GM12891 (cell line): Measurements from ENCODE around the gene CXXC5.

Experiments
- DNase-seq: peaks from one replicate; pipeline ENCODE4 v3.0.0; 2011; ENCODE audit warnings: low spot score; ENCODE audit not compliant: insufficient read length
- FAIRE-seq: peaks from 2 replicates; lab custom pipeline; 2011; peaks lifted over from hg19 to GRCh38; lab: Jason Lieb, UNC
- PAX5 ChIP-seq: IDR thresholded peaks from 2 replicates; pipeline ENCODE4 v1.6.1; 2011; ENCODE audit warnings: low read length, moderate library complexity, mild to moderate bottlenecking; ENCODE audit not compliant: insufficient read depth, severe bottlenecking
- POLR2A ChIP-seq: IDR thresholded peaks from 2 replicates; pipeline ENCODE4 v1.6.1; 2011; ENCODE audit warnings: low read depth, low read length, control low read depth
- POLR2AphosphoS5 ChIP-seq: IDR thresholded peaks from 2 replicates; pipeline ENCODE4 v1.6.1; 2011; ENCODE audit warnings: low read depth, low read length, control low read depth
- POU2F2 ChIP-seq: IDR thresholded peaks from 2 replicates; pipeline ENCODE4 v1.6.1; 2011; ENCODE audit warnings: low read depth, mild to moderate bottlenecking, control low read depth, low read length, moderate library complexity
- SPI1 ChIP-seq: IDR thresholded peaks from 2 replicates; pipeline ENCODE4 v1.6.1; 2011; ENCODE audit warnings: low read depth, low read length, control low read depth
- TAF1 ChIP-seq: IDR thresholded peaks from 2 replicates; pipeline ENCODE4 v1.6.1; 2011; ENCODE audit warnings: low read depth, low read length, control low read depth

The CXXC5 gene

DNA sequence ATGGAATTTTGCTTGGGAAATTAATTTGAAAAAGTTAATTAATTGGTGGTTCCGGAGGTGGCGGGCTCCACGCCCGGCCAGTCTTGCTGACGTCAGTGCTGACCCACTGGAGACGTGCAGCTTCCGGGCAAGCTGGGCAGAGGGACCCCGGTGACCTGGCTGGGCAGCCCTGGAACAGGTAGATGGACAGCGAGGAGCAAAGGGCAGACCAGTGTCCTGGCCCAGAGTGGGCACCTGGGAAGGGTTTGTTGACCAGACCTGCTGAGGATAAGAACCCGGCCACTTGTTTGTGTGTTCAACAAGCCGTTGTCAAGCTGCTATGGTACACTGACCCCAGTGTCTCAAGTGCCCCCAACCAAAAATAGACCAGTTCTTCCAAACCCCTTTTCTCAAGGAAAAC is 17.5 kb downstream of the CXXC5 start:
- TF ChIP-seq TAF1 (no peak), POU2F2 (no peak), POLR2AphosphoS5 (no peak)
- FAIRE-seq (no peak), DNase-seq (no peak)

DNA sequence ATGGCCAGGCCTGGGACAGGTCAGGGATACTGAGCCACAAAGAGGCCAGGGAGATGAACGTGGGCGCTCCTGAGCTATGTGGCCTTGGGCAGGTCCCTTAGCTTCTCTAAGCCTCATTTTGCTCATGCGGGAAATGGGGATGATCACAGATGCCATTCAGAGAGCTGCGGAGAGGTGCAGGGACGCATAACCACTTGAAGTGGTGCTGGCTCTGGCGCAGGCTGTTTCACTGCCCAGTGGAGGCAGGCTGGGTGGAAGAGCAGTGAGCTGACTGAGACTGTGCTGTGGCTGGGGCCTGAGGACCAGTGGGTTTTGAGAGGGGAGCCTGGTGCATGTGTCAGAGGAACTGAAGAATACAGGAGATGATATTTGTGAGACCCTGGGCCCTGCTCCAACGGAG is 18.4 kb downstream of the CXXC5 start:
- DNase-seq (no peak), FAIRE-seq (peak; percentile 13)
- TF ChIP-seq SPI1 (no peak), POLR2A (no peak), PAX5 (no peak), POU2F2 (no peak), POLR2AphosphoS5 (no peak), TAF1 (no peak)

DNA sequence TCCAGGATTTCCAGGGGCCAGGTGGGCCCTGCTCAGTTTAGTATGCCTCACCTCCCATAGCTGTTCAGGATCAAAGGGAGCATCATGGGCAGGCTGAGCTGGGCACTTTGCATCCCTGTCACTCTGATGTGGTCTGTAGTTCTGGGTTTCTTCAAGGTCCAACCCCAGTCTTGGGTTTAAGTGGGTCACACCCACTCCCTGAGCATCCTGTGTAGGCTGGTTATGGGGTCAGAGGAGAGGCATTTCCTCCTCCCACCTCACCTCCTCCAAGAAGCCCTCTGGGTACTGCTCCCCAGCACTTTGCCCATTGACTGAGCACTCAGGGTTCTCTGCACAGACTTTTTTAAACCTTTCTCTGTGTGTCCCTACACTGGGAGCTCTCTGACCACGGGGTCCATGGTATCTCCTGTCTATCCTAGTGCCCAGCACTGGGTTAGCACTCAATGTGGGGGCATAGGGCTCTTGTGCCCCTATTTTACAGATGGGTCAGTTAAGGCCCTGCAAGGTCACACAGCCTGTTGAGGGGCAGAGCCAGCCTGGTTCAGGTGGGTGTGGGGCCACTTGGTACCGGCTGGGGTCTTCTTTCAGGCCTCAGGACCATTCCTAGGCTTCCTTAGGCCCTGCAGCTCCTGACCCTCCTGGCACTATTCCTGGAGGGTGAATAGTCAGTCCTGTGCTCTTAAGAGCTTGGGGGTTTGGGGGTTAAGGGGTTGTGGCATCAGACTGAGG is 19.0 kb downstream of the CXXC5 start:
- DNase-seq (no peak), FAIRE-seq (peak; percentile 54)
- TF ChIP-seq SPI1: no peak
- TF ChIP-seq POU2F2: no peak
- TF ChIP-seq PAX5: no peak
- TF ChIP-seq POLR2AphosphoS5: no peak
- no peak for TF ChIP-seq TAF1
- no peak for TF ChIP-seq POLR2A

DNA sequence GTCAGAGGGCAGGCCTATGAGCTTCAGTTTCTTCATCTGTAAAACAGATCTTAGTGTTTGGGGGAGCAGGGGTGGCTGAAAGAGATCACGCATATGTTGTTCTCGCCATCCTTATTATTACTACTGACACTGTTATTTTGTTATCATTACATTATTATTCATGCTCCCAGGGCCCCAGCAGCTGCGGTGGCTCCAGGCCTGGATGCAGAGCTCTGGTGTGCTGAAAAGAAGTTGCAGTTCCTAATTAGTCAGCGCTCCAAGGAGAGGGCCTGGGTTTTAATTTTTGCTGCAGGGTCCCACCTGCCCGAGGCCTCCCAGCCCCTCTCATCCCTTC is 19.5 kb downstream of the CXXC5 start:
- TF ChIP-seq POLR2AphosphoS5 (no peak), SPI1 (no peak), TAF1 (no peak), POLR2A (no peak), PAX5 (no peak), POU2F2 (no peak)
- no peak for DNase-seq
- FAIRE-seq: no peak

DNA sequence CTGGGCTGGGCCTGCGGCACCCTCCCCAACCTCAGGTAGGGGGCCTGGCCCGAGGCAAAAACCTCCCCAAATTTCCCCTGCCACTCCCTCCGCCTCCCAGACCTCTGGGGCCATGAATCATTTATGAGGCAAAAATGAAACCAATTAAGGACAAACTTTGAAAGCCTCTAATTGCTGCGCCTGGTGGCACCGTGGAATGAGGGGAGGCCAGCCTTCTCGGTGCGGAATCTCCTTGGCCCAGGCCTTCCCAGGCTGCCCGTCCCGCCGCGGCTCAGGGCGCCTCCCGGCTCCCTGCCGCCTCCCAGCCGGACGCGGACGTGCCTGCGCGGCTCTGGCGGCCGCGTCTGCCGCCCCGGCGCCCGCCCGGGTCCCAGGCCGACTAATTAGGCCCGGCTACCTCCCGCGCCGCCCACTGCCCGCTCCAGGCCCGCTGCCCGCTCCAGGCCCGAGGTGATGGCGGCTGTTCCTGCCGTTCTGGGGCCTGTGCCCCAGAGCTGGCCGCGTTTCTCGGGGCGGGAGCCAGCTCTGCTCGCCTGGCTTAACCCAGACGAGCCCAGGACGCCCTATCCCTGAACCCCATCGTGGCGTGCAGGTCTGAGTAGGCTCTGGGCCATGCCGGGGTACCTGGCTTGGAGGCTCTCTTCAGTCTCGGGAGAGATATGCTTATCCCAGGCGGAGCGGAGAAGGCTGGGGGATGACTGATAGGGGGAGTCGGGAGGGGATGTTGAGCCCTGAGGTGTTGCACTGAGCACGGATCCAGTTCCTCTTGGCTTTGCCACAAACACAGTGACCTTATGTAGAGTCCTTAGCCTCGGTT is 20.1 kb downstream of the CXXC5 start:
- no peak for DNase-seq
- peak; percentile 85 for FAIRE-seq
- TF ChIP-seq SPI1: peak; percentile 68
- no peak for TF ChIP-seq POLR2A

DNA sequence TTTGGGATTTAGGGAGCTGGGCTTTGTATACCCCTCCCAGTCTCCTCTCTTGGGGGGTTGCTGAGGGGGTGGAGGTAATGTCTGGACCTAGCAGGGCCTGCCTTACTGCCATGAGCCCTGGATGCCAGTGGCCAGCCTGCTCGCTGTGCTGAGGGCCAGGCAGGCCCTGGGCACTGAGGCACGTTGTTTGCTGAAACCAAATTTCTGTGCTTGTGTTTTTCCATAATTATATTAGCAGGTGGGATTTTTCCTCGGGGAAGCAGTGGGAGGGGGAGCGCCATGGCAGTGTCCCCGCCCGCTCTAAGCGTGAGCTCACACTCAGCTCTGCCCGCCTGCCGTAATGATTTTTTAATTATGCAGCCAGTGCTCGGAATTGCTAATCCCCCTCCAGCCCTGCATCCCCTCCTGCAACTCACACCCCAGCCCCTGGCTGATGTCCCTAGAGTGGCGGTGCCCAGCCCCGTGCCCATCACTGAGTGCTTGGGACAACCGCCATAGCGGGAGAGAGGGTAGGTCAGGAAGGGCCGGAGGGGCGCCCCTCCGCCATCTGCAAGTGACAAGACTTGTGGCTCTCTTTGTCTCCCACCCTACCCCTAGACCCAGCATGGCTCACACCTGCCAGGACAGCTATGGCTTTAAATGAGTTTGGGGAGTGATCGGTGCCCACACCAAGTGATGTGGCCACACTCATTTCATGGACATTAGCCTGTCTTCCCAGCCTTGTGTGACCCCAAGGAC is 20.9 kb downstream of the CXXC5 start:
- peak; percentile 81 for FAIRE-seq

DNA sequence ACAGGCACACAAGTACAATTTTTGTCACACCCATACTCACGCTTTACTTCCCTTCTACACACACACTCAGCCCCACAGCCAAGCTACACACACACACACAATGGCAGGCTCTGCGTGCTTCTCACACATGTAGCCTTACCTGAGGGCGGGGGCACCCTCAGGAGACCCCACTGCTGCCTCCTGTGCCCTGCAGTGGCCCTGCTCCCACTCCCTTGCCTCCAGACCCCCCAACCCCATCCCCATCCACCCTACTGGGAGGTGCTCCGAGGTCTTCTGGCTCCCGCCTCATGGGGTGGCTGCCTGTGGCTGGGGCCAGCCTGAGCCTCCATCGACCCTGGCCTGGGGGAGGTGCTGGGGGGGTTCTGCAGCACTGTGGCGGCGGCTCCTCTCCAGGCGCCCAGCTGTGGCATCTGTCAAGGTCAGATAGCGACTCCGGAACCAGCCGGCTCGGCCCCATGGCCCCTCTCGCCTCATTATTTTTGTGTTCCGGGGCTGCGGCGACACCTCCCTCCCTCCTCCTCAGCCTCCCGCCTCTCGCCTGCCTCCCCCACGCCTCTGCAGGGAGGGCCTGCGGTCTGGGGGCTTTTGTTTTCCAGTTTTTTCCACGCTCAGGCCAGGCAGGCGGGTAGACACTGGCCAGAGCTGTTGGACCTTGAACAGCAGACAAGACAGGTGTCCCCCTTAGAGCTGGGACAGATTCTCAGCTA is 21.7 kb downstream of the CXXC5 start:
- DNase-seq (peak; percentile 67), FAIRE-seq (no peak)
- TF ChIP-seq POLR2AphosphoS5 (no peak), POU2F2 (no peak), SPI1 (no peak), POLR2A (no peak; the same call in 1 of the 2 replicates)

More for the DNA sequence above, 20.9 kb downstream of the CXXC5 start:
- DNase-seq: no peak
- TF ChIP-seq PAX5: no peak
- TF ChIP-seq POLR2AphosphoS5: no peak
- TF ChIP-seq SPI1: no peak
- TF ChIP-seq POU2F2: no peak
- no peak for TF ChIP-seq TAF1
- TF ChIP-seq POLR2A: no peak; the same call in 1 of the 2 replicates

DNA sequence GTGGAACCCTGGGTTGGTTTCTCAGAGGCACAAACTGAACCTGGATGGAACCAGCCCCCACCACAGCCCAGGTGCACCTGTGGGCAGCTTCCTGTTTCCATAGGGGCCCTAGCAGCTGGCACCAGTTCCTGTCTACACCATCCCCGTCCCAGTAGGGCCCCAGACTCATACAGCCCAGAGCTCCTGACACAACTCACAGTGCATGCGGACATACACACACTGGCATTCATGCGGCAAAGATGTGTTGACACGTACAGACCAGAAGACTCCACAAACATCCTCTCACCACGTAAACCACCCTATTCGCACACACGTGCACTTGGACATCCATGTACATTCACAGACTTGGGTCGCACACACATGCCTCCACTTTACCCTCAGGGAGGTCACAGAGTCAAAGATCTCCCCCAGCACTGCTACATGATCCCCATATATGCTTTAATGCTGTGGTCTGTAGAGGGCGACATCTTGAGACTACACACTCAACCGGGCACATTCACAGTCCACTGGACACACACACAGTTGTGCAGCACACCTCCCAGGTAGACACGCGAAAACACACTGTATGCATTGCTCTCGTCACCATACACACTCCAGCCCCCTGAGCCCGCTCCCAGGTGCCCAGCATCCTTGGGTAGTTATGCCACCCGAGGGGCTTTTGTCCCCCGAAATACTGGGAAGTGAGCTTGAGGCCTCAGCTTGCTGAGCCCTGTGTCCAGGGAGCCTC is 22.4 kb downstream of the CXXC5 start:
- peak; percentile 99 for FAIRE-seq
- DNase-seq: peak; percentile 62
- peak; percentile 43; the same call in 1 of the 2 replicates for TF ChIP-seq TAF1
- no peak; the same call in 1 of the 2 replicates for TF ChIP-seq POLR2AphosphoS5
- TF ChIP-seq PAX5: no peak
- no peak for TF ChIP-seq POU2F2
- TF ChIP-seq SPI1: peak; percentile 58
- no peak for TF ChIP-seq POLR2A
